Bronchial epithelial cell (primary cell): ENCODE data around the gene PIWIL4. TPM values are rescaled to one million over a fixed set of nuclear protein-coding genes. Genes with fewer than 3 reads are reported as not detected.

Experiments used
- DNase-seq: peaks from one replicate; pipeline ENCODE4 v3.0.0-alpha.2; 2010; ENCODE audit warnings: low read depth
- FAIRE-seq: peaks from 2 replicates; lab custom pipeline; 2011; peaks lifted over from hg19 to GRCh38; lab: Jason Lieb, UNC
- H3K27me3 ChIP-seq: 2 replicates; pipeline ENCODE4 v1.5.1; 2011; ENCODE audit warnings: low read length; ENCODE audit not compliant: control insufficient read depth, insufficient read depth
- H3K36me3 ChIP-seq: 2 replicates; pipeline ENCODE4 v1.5.1; 2011; ENCODE audit warnings: low read length; ENCODE audit not compliant: control insufficient read depth, insufficient read depth
- H3K4me3 ChIP-seq: 2 replicates; pipeline ENCODE4 v1.5.1; 2011; ENCODE audit warnings: mild to moderate bottlenecking, low read depth, low read length, control low read depth
- CTCF ChIP-seq: IDR thresholded peaks from 2 replicates; pipeline ENCODE4 v1.5.1; 2011; ENCODE audit warnings: mild to moderate bottlenecking, moderate library complexity, low read length, control low read depth, inconsistent platforms; ENCODE audit not compliant: insufficient read depth, severe bottlenecking
- total RNA-seq: library from RNA; depleted of rRNA; stranded (reverse); fragments of >200 nt; gene quantifications from 2 replicates; pipeline ENCODE4 v1.2.1, GENCODE V29; 2014

The PIWIL4 gene
- total RNA-seq, 1 donor from 2014 or later, result 0.79 TPM

GRCh38 chr11:94635072-94635471, 67.9 kb downstream of the PIWIL4 start:
- Histone ChIP-seq H3K4me3 (no peak overlapping the region), H3K36me3 (no peaks in the 10 kb centered on the region), H3K27me3 (no peaks in the 10 kb centered on the region)
- no peak for TF ChIP-seq CTCF
- no peak for DNase-seq
- FAIRE-seq, result no peak

DNA sequence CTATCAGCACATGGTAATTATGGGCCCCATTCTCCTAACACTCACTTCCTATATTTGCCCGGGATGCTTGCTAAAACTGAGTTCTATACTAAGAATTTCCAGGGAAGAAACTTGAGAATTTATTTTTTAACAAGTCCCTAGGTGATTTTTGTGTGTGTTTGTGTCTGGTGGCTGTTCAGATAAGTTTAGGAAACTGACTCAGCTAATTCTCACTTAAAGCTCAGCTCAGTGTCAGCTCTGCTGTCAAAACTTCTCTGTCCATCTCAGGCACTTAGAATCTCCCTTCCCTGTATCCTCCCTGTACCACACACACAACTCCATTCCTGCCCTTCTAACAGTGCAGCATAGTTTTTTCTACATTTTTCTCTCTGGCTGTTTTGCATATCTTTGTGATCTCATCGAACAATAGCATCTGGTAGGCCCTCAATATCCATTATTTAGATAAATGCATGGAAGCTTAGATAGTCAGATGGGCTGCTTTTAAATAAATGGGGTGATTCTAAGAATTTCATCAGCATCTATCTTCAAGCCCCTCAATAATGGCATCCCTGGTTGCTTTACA, 69.3 kb downstream of the PIWIL4 start:
- TF ChIP-seq CTCF, result no peak
- Histone ChIP-seq H3K27me3 (no peaks in the 10 kb centered on the region), H3K4me3 (no peak overlapping the region), H3K36me3 (no peaks in the 10 kb centered on the region)
- DNase-seq (no peak), FAIRE-seq (no peak)

GRCh38 chr11:94638301-94638901, 71.2 kb downstream of the PIWIL4 start:
- Histone ChIP-seq H3K36me3 (no peaks in the 10 kb centered on the region), H3K27me3 (no peaks in the 10 kb centered on the region), H3K4me3 (no peak overlapping the region)
- no peak for DNase-seq
- no peak for FAIRE-seq
- no peak for TF ChIP-seq CTCF

DNA sequence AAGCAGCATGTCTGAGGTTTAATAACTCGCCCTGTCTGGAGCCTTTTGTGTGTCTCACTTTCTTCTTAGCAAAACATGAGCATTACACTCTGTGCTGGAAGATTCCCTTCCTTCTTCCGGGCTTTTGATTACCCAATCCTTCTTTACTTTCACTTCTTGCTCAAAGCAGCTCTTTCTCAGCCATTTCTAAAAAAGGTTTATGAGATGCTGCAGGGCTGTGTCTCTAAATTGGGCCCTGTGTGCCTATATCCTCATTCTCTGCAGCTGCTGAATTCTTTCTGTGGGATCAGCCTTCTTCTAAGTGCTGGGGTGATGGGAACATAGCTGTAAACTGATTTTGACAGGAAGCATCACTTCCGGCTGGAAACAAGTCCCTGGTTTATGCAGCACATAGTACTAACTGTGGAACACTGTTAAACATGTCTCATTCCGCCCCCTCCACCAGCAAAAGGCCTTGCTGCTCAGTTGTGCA, 71.8 kb downstream of the PIWIL4 start:
- FAIRE-seq, result no peak
- H3K27me3 ChIP-seq, result no peaks in the 10 kb centered on the region
- TF ChIP-seq CTCF, result no peak
- no peaks in the 10 kb centered on the region for H3K36me3 ChIP-seq
- no peak overlapping the region for H3K4me3 ChIP-seq
- DNase-seq, result peak; percentile 39

DNA sequence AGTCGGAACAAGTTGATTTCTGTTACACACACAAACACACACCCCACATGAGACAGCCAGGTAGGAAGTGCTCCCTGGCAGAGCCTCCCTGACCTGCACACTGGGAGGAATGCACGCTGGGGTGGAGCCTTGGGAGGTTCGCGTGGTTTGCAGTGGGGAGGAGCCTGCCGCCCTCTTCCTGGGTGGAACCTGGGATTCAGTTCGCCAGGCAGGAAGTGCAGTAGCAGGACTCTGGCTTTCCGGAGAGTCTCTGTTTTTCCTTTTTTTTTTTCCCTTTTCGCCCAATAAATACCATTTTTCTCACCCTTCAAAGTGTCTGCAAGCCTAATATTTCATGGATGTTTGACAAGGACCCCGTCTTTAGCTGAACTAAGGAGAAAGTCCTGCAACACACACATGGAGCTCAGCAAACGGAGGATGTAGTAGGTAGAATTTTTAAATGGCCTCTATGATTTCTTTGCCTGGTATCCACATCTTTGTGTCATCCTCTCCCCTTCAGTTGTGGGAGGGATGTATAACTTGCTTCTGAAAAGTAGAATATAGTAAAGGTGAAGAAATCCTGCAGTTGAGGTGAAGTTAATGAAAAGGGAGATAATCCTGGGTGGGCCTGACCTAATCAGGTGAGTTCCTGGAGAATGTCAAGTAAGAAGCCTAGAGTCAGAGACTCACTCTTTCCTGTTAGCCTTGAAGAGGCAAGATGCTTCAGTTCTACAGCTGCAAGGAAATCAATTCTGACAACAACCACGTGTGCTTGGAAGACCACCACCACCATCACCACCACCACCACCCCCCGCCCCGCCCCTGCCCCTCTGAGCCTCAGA, 72.9 kb downstream of the PIWIL4 start:
- no peaks in the 10 kb centered on the region for H3K36me3 ChIP-seq
- H3K4me3 ChIP-seq, result no peak overlapping the region
- no peak for TF ChIP-seq CTCF
- DNase-seq, result no peak
- no peak for FAIRE-seq
- no peaks in the 10 kb centered on the region for H3K27me3 ChIP-seq
